ENCODE results near the gene SLC38A8. TPM values are rescaled to one million over a fixed set of nuclear protein-coding genes. Genes with fewer than 3 reads are reported as not detected.

Gene SLC38A8
- total RNA-seq, 4 donors from 2014 or later: not detected

DNA sequence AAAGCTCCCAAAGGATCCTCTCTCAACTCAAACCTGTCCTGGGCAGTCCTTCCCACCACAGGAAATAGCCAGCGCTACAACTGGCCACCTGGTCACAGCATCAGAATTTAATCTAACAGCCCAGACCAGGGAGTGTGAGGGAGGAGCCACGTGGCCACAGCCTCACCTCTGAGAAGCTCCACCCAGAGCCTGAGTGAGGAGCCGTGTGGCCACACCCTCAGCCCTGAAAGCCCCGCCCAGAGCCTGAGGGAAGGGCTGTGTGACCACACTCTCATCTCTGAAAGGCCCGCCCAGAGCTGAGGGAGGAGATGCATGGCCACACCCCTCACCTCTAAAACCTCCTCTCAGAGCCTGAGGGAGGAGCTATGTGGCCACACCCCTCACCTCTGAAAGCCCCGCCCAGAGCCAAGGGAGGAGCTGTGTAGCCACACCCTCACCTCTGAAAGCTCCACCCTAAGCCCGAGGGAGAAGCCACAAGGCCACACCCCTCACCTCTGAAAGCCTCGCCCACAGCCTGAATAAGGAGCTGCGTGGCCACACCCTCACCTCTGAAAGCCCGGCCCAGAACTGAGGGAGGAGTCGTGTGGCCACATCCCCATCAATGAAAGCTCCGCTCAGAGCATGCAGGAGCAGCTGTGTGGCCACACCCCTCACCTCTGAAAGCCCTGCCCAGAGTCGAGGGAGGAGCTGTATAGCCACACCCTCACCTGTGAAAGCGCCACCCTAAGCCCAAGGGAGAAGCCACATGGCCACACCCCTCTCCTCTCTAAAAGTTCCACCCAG is 28.6 kb downstream of the SLC38A8 start:
- peaks cover 5% of the 10 kb centered on the region for H3K9me3 ChIP-seq
- no peak for DNase-seq (ENCODE audit: low spot score in 2 of 2)

DNA sequence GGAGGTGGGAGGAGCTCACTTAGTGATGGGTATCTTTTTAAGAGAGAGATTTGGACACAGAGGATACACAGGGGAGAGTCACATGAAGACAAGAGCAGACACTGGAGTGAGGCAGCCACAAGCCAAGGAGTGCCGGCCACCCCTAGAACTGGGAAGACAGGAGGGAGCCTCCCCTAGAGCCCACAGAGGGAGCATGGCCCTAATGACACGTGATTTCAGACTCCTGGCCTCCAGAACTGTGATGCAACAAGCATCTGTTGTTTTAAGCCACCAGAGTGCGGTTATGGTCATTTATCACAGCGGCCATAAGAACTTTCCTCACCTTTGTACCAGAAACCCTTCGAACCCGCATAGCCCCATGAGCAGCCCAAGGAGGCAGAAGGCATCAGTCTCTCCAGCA is 33.3 kb downstream of the SLC38A8 start:
- no peaks in the 10 kb centered on the region for H3K4me1 ChIP-seq
- DNase-seq (ENCODE audit: low spot score in 2 of 2): no peak
- H3K27ac ChIP-seq: no peak overlapping the region
- no peak overlapping the region for H3K4me3 ChIP-seq
- H3K9me3 ChIP-seq: no peaks in the 10 kb centered on the region
- no peaks in the 10 kb centered on the region for H3K36me3 ChIP-seq
- TF ChIP-seq POLR2AphosphoS5 (IDR thresholded peaks at IDR 0.05) (no peak), EP300 (IDR thresholded peaks at IDR 0.05) (no peak), POLR2A (IDR thresholded peaks at IDR 0.05) (no peak)
- TF ChIP-seq, protein P1, sequence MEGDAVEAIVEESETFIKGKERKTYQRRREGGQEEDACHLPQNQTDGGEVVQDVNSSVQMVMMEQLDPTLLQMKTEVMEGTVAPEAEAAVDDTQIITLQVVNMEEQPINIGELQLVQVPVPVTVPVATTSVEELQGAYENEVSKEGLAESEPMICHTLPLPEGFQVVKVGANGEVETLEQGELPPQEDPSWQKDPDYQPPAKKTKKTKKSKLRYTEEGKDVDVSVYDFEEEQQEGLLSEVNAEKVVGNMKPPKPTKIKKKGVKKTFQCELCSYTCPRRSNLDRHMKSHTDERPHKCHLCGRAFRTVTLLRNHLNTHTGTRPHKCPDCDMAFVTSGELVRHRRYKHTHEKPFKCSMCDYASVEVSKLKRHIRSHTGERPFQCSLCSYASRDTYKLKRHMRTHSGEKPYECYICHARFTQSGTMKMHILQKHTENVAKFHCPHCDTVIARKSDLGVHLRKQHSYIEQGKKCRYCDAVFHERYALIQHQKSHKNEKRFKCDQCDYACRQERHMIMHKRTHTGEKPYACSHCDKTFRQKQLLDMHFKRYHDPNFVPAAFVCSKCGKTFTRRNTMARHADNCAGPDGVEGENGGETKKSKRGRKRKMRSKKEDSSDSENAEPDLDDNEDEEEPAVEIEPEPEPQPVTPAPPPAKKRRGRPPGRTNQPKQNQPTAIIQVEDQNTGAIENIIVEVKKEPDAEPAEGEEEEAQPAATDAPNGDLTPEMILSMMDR (IDR thresholded peaks at IDR 0.05): no peak
- peaks cover 3% of the 10 kb centered on the region for H3K27me3 ChIP-seq
- WGBS: 95% methylated on average over 5 of the region's 6 CpGs

More for the DNA sequence above, 28.6 kb downstream of the SLC38A8 start:
- TF ChIP-seq EP300 (IDR thresholded peaks at IDR 0.05) (no peak), POLR2A (IDR thresholded peaks at IDR 0.05) (no peak), POLR2AphosphoS5 (IDR thresholded peaks at IDR 0.05) (no peak)
- TF ChIP-seq, protein P1 (IDR thresholded peaks at IDR 0.05): no peak
- Histone ChIP-seq H3K27ac (no peak overlapping the region), H3K36me3 (no peaks in the 10 kb centered on the region), H3K27me3 (no peaks in the 10 kb centered on the region), H3K4me3 (no peak overlapping the region), H3K4me1 (no peaks in the 10 kb centered on the region)
- 22% methylated on average over 7 of the region's 14 CpGs for WGBS

GRCh38 chr16:84007965-84008364 is 34.6 kb downstream of the SLC38A8 start:
- Histone ChIP-seq H3K27ac (no peak overlapping the region), H3K27me3 (peaks cover 7% of the 10 kb centered on the region), H3K36me3 (no peaks in the 10 kb centered on the region), H3K9me3 (no peaks in the 10 kb centered on the region), H3K4me3 (no peak overlapping the region), H3K4me1 (no peaks in the 10 kb centered on the region)
- TF ChIP-seq, protein P1 (IDR thresholded peaks at IDR 0.05): no peak
- TF ChIP-seq POLR2A (IDR thresholded peaks at IDR 0.05) (no peak), EP300 (IDR thresholded peaks at IDR 0.05) (no peak), POLR2AphosphoS5 (IDR thresholded peaks at IDR 0.05) (no peak)
- DNase-seq (ENCODE audit: low spot score in 2 of 2): no peak
- 60% methylated on average over 8 of the region's 8 CpGs for WGBS

DNA sequence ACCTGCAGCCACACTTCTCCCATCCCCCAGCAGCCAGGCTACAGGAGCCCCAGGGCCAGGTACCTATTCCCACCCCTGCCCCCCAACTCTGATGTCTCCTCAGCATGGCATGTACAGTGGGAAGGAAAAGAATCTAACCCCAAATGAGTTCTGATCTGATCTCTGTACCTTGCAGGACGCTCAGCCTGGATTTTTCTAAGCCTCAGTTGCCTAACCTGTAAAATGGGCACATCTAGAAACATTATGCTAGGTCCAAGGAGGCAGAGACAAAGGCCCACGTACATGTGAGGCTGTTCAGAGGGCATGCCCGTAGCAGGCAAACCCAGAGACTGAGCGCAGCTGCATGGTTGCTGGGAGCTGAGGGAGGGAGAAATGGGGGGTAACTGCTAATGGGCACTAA is 35.1 kb downstream of the SLC38A8 start:
- Histone ChIP-seq H3K27me3 (peaks cover 11% of the 10 kb centered on the region), H3K9me3 (no peaks in the 10 kb centered on the region), H3K27ac (no peak overlapping the region), H3K36me3 (no peaks in the 10 kb centered on the region), H3K4me1 (no peaks in the 10 kb centered on the region), H3K4me3 (no peak overlapping the region)
- DNase-seq (ENCODE audit: low spot score in 2 of 2): no peak
- 78% methylated on average over 4 of the region's 4 CpGs for WGBS
- TF ChIP-seq POLR2AphosphoS5 (IDR thresholded peaks at IDR 0.05) (no peak), POLR2A (IDR thresholded peaks at IDR 0.05) (no peak), EP300 (IDR thresholded peaks at IDR 0.05) (no peak)
- TF ChIP-seq, protein P1 (IDR thresholded peaks at IDR 0.05): no peak

DNA sequence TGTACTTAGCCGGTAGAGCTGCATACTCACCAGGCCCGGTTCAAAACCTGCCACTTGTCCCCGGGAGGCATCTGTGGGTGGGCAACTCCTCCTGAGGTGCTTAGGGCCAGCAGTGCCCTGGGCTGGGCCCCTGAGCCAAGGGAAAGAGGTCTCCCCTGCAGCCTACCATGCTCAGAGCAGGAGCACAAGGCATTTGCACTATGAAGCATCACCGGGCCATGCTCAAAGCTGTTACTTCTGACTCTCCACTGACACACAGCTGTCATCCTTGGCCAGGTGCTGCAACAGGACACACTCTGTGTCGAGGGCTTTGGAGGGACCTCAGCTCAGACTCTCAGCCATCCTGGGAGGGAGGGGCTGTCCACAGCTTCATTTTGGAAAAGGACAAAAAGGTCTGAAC is 37.2 kb downstream of the SLC38A8 start:
- DNase-seq (ENCODE audit: low spot score in 2 of 2): no peak
- no peak overlapping the region for H3K27ac ChIP-seq
- TF ChIP-seq, protein P1 (IDR thresholded peaks at IDR 0.05): no peak
- TF ChIP-seq POLR2A (IDR thresholded peaks at IDR 0.05) (no peak), EP300 (IDR thresholded peaks at IDR 0.05) (no peak), POLR2AphosphoS5 (IDR thresholded peaks at IDR 0.05) (no peak)
- WGBS: 69% methylated on average over 5 of the region's 5 CpGs
- peaks cover 13% of the 10 kb centered on the region for H3K27me3 ChIP-seq
- H3K36me3 ChIP-seq: no peaks in the 10 kb centered on the region
- no peak overlapping the region for H3K4me3 ChIP-seq
- H3K9me3 ChIP-seq: no peaks in the 10 kb centered on the region
- no peaks in the 10 kb centered on the region for H3K4me1 ChIP-seq

Data from suprapubic skin (tissue), 4 donors.